Measurements from ENCODE around the gene TLR10. TPM values are rescaled to one million over a fixed set of nuclear protein-coding genes. Genes with fewer than 3 reads are reported as not detected.
A peak's percentile ranks its signal among the peaks of the same experiment; 100 is the strongest.

TLR10 gene
- total RNA-seq, 6 experiments from 2014 or later: not detected

GRCh38 chr4:38733663-38734062 lies 49.1 kb downstream of the TLR10 start:
- Mint-ChIP-seq H3K27ac (no peak overlapping the region), H3K36me3 (ENCODE audit: low read depth) (peaks cover 8% of the 10 kb centered on the region), H3K27me3 (ENCODE audit: insufficient read depth) (peaks cover 6% of the 10 kb centered on the region; the same call in 1 of the 2 replicates), H3K9me3 (peaks cover 9% of the 10 kb centered on the region), H3K4me3 (no peak overlapping the region), H3K4me1 (ENCODE audit: low read depth) (peaks cover 10% of the 10 kb centered on the region)
- DNase-seq: no peak
- TF ChIP-seq CTCF (IDR thresholded peaks at IDR 0.05): no peak

- H3K27me3 Mint-ChIP-seq (ENCODE audit: insufficient read depth): peaks cover 8% of the 10 kb centered on the region; the same call in 1 of the 2 replicates
- TF ChIP-seq CTCF (IDR thresholded peaks at IDR 0.05): peak; percentile 100
- no peak overlapping the region for H3K4me3 Mint-ChIP-seq
- no peak overlapping the region for H3K27ac Mint-ChIP-seq
- peaks cover 8% of the 10 kb centered on the region for H3K36me3 Mint-ChIP-seq (ENCODE audit: low read depth)
- H3K9me3 Mint-ChIP-seq: peaks cover 9% of the 10 kb centered on the region
- peaks cover 10% of the 10 kb centered on the region for H3K4me1 Mint-ChIP-seq (ENCODE audit: low read depth)
- DNase-seq: peak; percentile 84
Observed at GRCh38 chr4:38730830-38731646, 51.8 kb downstream of the TLR10 start.

GRCh38 chr4:38730493-38730829 lies 52.3 kb downstream of the TLR10 start:
- H3K9me3 Mint-ChIP-seq: peaks cover 9% of the 10 kb centered on the region

GRCh38 chr4:38728631-38729141 lies 54.1 kb downstream of the TLR10 start:
- Mint-ChIP-seq H3K4me1 (ENCODE audit: low read depth) (peaks cover 19% of the 10 kb centered on the region), H3K9me3 (peaks cover 9% of the 10 kb centered on the region), H3K27ac (no peak overlapping the region), H3K36me3 (ENCODE audit: low read depth) (peaks cover 5% of the 10 kb centered on the region), H3K4me3 (no peak overlapping the region), H3K27me3 (ENCODE audit: insufficient read depth) (peaks cover 12% of the 10 kb centered on the region; the same call in 1 of the 2 replicates)
- DNase-seq: no peak
- TF ChIP-seq CTCF (IDR thresholded peaks at IDR 0.05): no peak

More at GRCh38 chr4:38730493-38730829, 52.3 kb downstream of the TLR10 start:
- Mint-ChIP-seq H3K36me3 (ENCODE audit: low read depth) (peaks cover 8% of the 10 kb centered on the region), H3K27me3 (ENCODE audit: insufficient read depth) (peaks cover 10% of the 10 kb centered on the region; the same call in 1 of the 2 replicates), H3K4me1 (ENCODE audit: low read depth) (peaks cover 10% of the 10 kb centered on the region), H3K4me3 (no peak overlapping the region), H3K27ac (no peak overlapping the region)
- DNase-seq: no peak
- TF ChIP-seq CTCF (IDR thresholded peaks at IDR 0.05): no peak

GRCh38 chr4:38724475-38724808 lies 58.3 kb downstream of the TLR10 start:
- peaks cover 10% of the 10 kb centered on the region for H3K4me1 Mint-ChIP-seq (ENCODE audit: low read depth)
- H3K27me3 Mint-ChIP-seq (ENCODE audit: insufficient read depth): peaks cover 10% of the 10 kb centered on the region
- no peak for DNase-seq
- H3K27ac Mint-ChIP-seq: no peak overlapping the region
- no peak overlapping the region for H3K4me3 Mint-ChIP-seq
- no peaks in the 10 kb centered on the region for H3K36me3 Mint-ChIP-seq (ENCODE audit: low read depth)
- TF ChIP-seq CTCF (IDR thresholded peaks at IDR 0.05): no peak
- H3K9me3 Mint-ChIP-seq: no peaks in the 10 kb centered on the region

Measured in HFFc6 (cell line).